ENCODE data around the gene ALS2CL.

DNA sequence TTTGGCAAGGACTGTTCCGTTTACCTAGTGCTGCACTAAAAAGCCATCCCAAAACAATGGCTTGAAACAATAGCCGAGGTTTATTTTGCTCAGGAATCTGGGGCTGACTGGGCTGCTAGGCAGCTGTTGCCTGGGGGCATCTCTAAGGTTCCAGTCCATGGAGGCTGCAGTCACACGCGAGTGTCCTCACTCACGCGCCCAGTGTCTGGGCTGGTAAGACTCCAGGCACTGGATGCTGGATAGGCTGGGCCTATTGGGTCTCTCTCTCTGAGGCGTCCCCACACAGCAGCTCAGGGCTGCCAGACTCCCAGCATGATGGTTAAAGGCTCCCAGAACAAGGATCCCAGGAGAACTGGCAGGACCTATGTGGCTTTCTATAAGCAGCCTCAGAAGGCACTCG lies 34.2 kb downstream of the ALS2CL start:
- TF ChIP-seq, protein P1, sequence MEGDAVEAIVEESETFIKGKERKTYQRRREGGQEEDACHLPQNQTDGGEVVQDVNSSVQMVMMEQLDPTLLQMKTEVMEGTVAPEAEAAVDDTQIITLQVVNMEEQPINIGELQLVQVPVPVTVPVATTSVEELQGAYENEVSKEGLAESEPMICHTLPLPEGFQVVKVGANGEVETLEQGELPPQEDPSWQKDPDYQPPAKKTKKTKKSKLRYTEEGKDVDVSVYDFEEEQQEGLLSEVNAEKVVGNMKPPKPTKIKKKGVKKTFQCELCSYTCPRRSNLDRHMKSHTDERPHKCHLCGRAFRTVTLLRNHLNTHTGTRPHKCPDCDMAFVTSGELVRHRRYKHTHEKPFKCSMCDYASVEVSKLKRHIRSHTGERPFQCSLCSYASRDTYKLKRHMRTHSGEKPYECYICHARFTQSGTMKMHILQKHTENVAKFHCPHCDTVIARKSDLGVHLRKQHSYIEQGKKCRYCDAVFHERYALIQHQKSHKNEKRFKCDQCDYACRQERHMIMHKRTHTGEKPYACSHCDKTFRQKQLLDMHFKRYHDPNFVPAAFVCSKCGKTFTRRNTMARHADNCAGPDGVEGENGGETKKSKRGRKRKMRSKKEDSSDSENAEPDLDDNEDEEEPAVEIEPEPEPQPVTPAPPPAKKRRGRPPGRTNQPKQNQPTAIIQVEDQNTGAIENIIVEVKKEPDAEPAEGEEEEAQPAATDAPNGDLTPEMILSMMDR (IDR thresholded peaks at IDR 0.05): no peak
- no peak for TF ChIP-seq POLR2A (IDR thresholded peaks at IDR 0.05)
